HepG2 (cell line): Measurements from ENCODE around the gene GEMIN4. TPM values are rescaled to one million over a fixed set of nuclear protein-coding genes. Genes with fewer than 3 reads are reported as not detected.
A peak's percentile ranks its signal among the peaks of the same experiment; 100 is the strongest.

Experiments used
- ARID2 ChIP-seq: sonication (generic); formaldehyde crosslinking; IDR thresholded peaks from 2 replicates; pipeline ENCODE4 v1.8.1; 2022; ENCODE audit warnings: mild to moderate bottlenecking, missing genetic modification reagents, borderline replicate concordance
- FOXA1 ChIP-seq, 2 experiments: fragments of 450-650 bp in 1 of 2; sonication (generic) in 1 of 2; formaldehyde crosslinking in 1 of 2; IDR thresholded peaks; 2 replicates each; pipeline versions ENCODE4 v1.4.0 to v1.6.1; 2016 to 2020; ENCODE audit warnings: missing genetic modification reagents in 1 of 2
- FOXM1 ChIP-seq: sonication (generic); formaldehyde crosslinking; IDR thresholded peaks from 2 replicates; pipeline ENCODE4 v1.5.0; 2020; ENCODE audit warnings: missing genetic modification reagents
- GFI1 ChIP-seq: sonication (generic); formaldehyde crosslinking; IDR thresholded peaks from 2 replicates; pipeline ENCODE4 v1.5.0; 2020; ENCODE audit warnings: missing genetic modification reagents, mild to moderate bottlenecking, borderline replicate concordance
- HMG20A ChIP-seq: IDR thresholded peaks from 2 replicates; pipeline ENCODE4 v1.6.1; 2016; ENCODE audit warnings: borderline replicate concordance
- IRX3 ChIP-seq: sonication (generic); formaldehyde crosslinking; IDR thresholded peaks from 2 replicates; pipeline ENCODE4 v1.8.1; 2023; ENCODE audit warnings: mild to moderate bottlenecking, low read depth, missing genetic modification reagents, borderline replicate concordance
- KAT2B ChIP-seq: fragments of 150-350 bp; IDR thresholded peaks from 2 replicates; pipeline ENCODE4 v1.6.1; 2014; ENCODE audit warnings: low read depth, low read length, borderline replicate concordance
- MED13 ChIP-seq: sonication (generic); formaldehyde crosslinking; IDR thresholded peaks from 2 replicates; pipeline ENCODE4 v1.5.0; 2020; ENCODE audit warnings: missing genetic modification reagents
- MEF2D ChIP-seq: sonication (generic); formaldehyde crosslinking; IDR thresholded peaks from 2 replicates; pipeline ENCODE4 v1.5.1; 2020; ENCODE audit warnings: mild to moderate bottlenecking, missing genetic modification reagents
- MLLT10 ChIP-seq: sonication (generic); formaldehyde crosslinking; IDR thresholded peaks from 2 replicates; pipeline ENCODE4 v1.4.0; 2020; ENCODE audit warnings: missing genetic modification reagents
- MTA1 ChIP-seq: sonication (generic); formaldehyde crosslinking; IDR thresholded peaks from 2 replicates; pipeline ENCODE4 v1.4.0; 2020; ENCODE audit warnings: missing genetic modification reagents, mild to moderate bottlenecking, borderline replicate concordance
- NBN ChIP-seq: fragments of 450-650 bp; conservative IDR thresholded peaks from 2 replicates; pipeline ENCODE4 v1.6.1; 2017
- NCOA1 ChIP-seq: sonication (generic); formaldehyde crosslinking; IDR thresholded peaks from 2 replicates; pipeline ENCODE4 v1.9.0; 2021; ENCODE audit warnings: missing genetic modification reagents
- SRSF9 ChIP-seq: fragments of 200-400 bp; formaldehyde crosslinking; IDR thresholded peaks from 2 replicates; pipeline ENCODE4 v1.6.1; 2018; ENCODE audit warnings: borderline replicate concordance, mild to moderate bottlenecking, low read depth, low read length; ENCODE audit not compliant: insufficient read depth, poor library complexity, severe bottlenecking
- TOPORS ChIP-seq: sonication (generic); formaldehyde crosslinking; IDR thresholded peaks from 2 replicates; pipeline ENCODE4 v1.8.0; 2023; ENCODE audit warnings: mild to moderate bottlenecking, missing genetic modification reagents
- TP53 ChIP-seq: sonication (generic); formaldehyde crosslinking; conservative IDR thresholded peaks from 2 replicates; pipeline ENCODE4 v1.4.0; 2020; ENCODE audit warnings: missing genetic modification reagents
- TSC22D2 ChIP-seq: sonication (generic); formaldehyde crosslinking; IDR thresholded peaks from 2 replicates; pipeline ENCODE4 v1.5.1; 2020; ENCODE audit warnings: missing genetic modification reagents, mild to moderate bottlenecking, borderline replicate concordance
- YEATS2 ChIP-seq: sonication (generic); formaldehyde crosslinking; IDR thresholded peaks from 2 replicates; pipeline ENCODE4 v1.4.0; 2020; ENCODE audit warnings: missing genetic modification reagents, borderline replicate concordance
- ZFP1 ChIP-seq: IDR thresholded peaks from 2 replicates; pipeline ENCODE4 v1.6.1; 2016
- ZMYM3 ChIP-seq: sonication (generic); formaldehyde crosslinking; IDR thresholded peaks from 2 replicates; pipeline ENCODE4 v1.5.1; 2020; ENCODE audit warnings: mild to moderate bottlenecking, missing genetic modification reagents
- ZNF18 ChIP-seq: sonication (generic); formaldehyde crosslinking; IDR thresholded peaks from 2 replicates; pipeline ENCODE4 v1.8.0; 2022; ENCODE audit warnings: mild to moderate bottlenecking, missing genetic modification reagents; ENCODE audit not compliant: insufficient replicate concordance
- ZNF232 ChIP-seq: sonication (generic); formaldehyde crosslinking; IDR thresholded peaks from 2 replicates; pipeline ENCODE4 v1.4.0; 2020; ENCODE audit warnings: missing genetic modification reagents, borderline replicate concordance
- ZNF234 ChIP-seq: sonication (generic); formaldehyde crosslinking; conservative IDR thresholded peaks from 2 replicates; pipeline ENCODE4 v1.5.1; 2020; ENCODE audit warnings: mild to moderate bottlenecking, missing genetic modification reagents
- ZNF556 ChIP-seq: sonication (generic); formaldehyde crosslinking; IDR thresholded peaks from 2 replicates; pipeline ENCODE4 v1.4.0; 2020; ENCODE audit warnings: mild to moderate bottlenecking, missing genetic modification reagents, borderline replicate concordance
- ZNF614 ChIP-seq: IDR thresholded peaks from 2 replicates; pipeline ENCODE4 v1.6.1; 2018; ENCODE audit warnings: missing biosample characterization, missing genetic modification reagents, inconsistent platforms, borderline replicate concordance
- ZNF780A ChIP-seq: sonication (generic); formaldehyde crosslinking; IDR thresholded peaks from 2 replicates; pipeline ENCODE4 v1.8.0; 2022; ENCODE audit warnings: mild to moderate bottlenecking, missing genetic modification reagents, moderate library complexity
- ZNF790 ChIP-seq: sonication (generic); formaldehyde crosslinking; IDR thresholded peaks from 2 replicates; pipeline ENCODE4 v1.8.0; 2022; ENCODE audit warnings: missing genetic modification reagents, mild to moderate bottlenecking, borderline replicate concordance
- polyA plus RNA-seq, 8 experiments: library from polyadenylated mRNA; depleted of rRNA in 3 of 8; stranded (reverse) in 7 of 8; unstranded in 1 of 8; fragments of >200 nt; fragmentation: Illumina TruSeq in 4 of 8; extraction: Trizol in 4 of 8; gene quantifications; 2 replicates each; pipeline versions ENCODE4 v1.2.1 to v1.2.3, GENCODE V29; 2011 to 2016; ENCODE audit warnings: low read depth in 4 of 8, missing spikeins in 1 of 8, mixed read lengths in 1 of 8; ENCODE audit not compliant: insufficient read depth in 1 of 8
- total RNA-seq, 5 experiments: library from RNA; depleted of rRNA; stranded (reverse); fragments of >200 nt; fragmentation: Illumina TruSeq; extraction: Trizol; gene quantifications; 2 replicates each; pipeline ENCODE4 v1.2.3, GENCODE V29; 2016; ENCODE audit warnings: low read depth in 1 of 5
- TF ChIP-seq, protein P1 (sequence below): sonication (generic); formaldehyde crosslinking; IDR thresholded peaks from 2 replicates; pipeline ENCODE4 v1.4.0; 2020; ENCODE audit warnings: missing genetic modification reagents, borderline replicate concordance
- TF ChIP-seq, protein P2 (sequence below): sonication (generic); formaldehyde crosslinking; conservative IDR thresholded peaks from 2 replicates; pipeline ENCODE4 v1.4.0; 2020; ENCODE audit warnings: missing genetic modification reagents

Gene GEMIN4
- total and polyA plus RNA-seq, 2 of the 13 experiments (the other 11 are each of a cell fraction or from before 2014, with no cell fraction given): 10.8 to 22.7 TPM

GRCh38 chr17:752002-752619 lies at the start of gene GEMIN4 (continued):
- TF ChIP-seq ZNF18 (no peak), ZNF790 (no peak), ZNF234 (CRISPR knock-in tag) (no peak), MEF2D (CRISPR knock-in tag) (no peak), TOPORS (CRISPR knock-in tag) (peak; percentile 92), FOXM1 (CRISPR knock-in tag) (no peak), ZNF780A (CRISPR knock-in tag) (no peak), NBN (no peak), ARID2 (CRISPR knock-in tag) (peak; percentile 79), KAT2B (no peak), ZNF232 (CRISPR knock-in tag) (peak; percentile 83; the same call in 1 of the 2 replicates), MTA1 (CRISPR knock-in tag) (no peak), ZNF614 (peak; percentile 9; the same call in 1 of the 2 replicates), ZMYM3 (CRISPR knock-in tag) (no peak), ZNF556 (CRISPR knock-in tag) (no peak; the same call in 1 of the 2 replicates), SRSF9 (no peak), MED13 (CRISPR knock-in tag) (no peak), TSC22D2 (CRISPR knock-in tag) (no peak), FOXA1 (IDR thresholded peaks at IDR 0.05) (no peak), FOXA1 (CRISPR knock-in tag; IDR thresholded peaks at IDR 0.05) (no peak), YEATS2 (CRISPR knock-in tag) (peak; percentile 81; the same call in 1 of the 2 replicates), TP53 (CRISPR knock-in tag) (no peak), IRX3 (CRISPR knock-in tag) (peak; percentile 80; the same call in 1 of the 2 replicates), MLLT10 (CRISPR knock-in tag) (no peak), NCOA1 (CRISPR knock-in tag) (no peak), ZFP1 (no peak), GFI1 (CRISPR knock-in tag) (no peak), HMG20A (no peak)
- TF ChIP-seq, protein P1, sequence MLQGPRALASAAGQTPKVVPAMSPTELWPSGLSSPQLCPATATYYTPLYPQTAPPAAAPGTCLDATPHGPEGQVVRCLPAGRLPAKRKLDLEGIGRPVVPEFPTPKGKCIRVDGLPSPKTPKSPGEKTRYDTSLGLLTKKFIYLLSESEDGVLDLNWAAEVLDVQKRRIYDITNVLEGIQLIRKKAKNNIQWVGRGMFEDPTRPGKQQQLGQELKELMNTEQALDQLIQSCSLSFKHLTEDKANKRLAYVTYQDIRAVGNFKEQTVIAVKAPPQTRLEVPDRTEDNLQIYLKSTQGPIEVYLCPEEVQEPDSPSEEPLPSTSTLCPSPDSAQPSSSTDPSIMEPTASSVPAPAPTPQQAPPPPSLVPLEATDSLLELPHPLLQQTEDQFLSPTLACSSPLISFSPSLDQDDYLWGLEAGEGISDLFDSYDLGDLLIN: no peak
- TF ChIP-seq, protein P2, sequence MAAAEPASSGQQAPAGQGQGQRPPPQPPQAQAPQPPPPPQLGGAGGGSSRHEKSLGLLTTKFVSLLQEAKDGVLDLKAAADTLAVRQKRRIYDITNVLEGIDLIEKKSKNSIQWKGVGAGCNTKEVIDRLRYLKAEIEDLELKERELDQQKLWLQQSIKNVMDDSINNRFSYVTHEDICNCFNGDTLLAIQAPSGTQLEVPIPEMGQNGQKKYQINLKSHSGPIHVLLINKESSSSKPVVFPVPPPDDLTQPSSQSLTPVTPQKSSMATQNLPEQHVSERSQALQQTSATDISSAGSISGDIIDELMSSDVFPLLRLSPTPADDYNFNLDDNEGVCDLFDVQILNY (CRISPR knock-in tag): peak; percentile 88
